Central memory CD4-positive, alpha-beta T cell (primary cell): Measurements from ENCODE around the gene CCDC97.
"Not testable (repeated sequence)": the region's sequence is repeated elsewhere in the genome, so short reads cannot be mapped to it uniquely, and the experiment has no call there.

Experiments
- DNase-seq: peaks from one replicate; pipeline ENCODE4 v3.0.0; 2022

CCDC97 gene

GRCh38 chr19:41341669-41342490, 31.9 kb downstream of the CCDC97 start:
- DNase-seq = no peak

- no peak for DNase-seq
These were observed 34.2 kb downstream of the CCDC97 start for GRCh38 chr19:41344162-41344561.

- DNase-seq = not testable (repeated sequence)
These were observed 36.9 kb downstream of the CCDC97 start for GRCh38 chr19:41346916-41347315.

DNA sequence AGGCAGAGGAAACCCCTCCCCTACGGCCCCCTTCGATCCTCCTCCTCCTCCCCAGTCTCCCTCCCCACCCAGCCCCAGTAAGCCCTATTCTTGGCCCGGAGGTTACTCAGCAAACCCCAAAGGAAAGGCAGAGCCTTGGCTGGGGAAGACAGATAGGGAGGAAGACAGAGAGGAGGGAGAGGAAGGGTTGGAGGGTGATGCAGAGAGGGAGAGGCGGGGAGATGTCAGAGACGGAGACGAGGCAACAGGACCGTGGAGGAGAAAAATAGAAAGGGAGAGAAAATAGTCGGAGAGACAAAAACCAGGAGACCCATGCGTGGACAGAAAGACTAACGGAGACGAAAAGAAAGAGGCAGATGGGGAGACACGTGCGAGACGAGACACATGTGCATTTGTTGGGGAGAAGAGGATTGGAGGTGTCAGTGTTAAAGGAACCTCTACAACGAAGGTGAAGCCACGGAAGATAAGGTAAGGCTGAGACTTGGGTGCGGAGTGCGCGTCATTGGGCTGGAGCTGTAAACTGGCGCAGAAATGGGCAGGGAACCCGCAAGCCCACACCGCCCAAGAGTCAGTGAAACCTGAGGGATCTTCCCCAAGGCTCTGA, 40.9 kb downstream of the CCDC97 start:
- no peak for DNase-seq

DNA sequence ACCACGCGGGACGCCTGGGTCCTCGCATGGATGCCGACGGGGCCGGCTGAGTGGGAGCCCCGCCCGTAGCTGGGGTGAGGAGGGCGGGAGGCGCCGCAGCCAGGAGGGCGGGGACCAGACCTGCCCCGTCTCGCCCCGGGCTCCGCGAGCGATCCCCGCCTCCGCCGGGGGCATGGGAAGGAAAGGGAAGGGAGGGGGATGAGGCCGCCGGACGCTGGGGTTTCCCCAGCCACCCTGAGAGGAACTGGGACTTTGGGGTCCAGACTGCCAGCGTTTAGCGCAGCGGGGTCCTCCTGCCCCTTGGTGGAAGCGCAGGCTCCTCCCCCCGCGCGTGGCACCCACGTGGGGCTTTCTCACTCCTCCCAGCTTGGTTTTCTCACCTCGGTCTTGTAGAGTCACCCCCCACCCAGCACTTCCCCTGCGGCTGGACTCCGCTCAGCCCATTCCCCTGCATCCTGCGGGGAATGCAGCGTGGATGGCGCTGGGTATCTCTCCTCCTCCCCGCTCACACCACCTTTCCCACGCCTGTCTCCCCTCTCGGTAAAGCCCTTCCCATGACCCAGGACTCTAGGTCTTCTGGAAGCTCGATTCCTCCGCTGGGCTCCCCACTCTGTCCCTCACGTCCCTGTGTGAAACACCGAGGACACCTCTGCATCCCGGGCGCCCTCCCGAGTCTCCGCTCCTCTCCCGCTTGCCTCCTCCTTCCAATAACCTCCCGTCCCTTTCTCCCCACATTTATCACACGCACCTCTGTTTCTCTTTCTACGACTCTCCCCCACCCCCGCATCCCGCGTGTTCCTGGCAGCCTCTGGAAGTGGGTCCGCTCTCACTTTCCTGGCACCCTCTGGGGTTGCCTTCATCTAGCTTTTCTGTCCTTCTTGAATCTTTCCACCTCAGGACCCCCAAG, 41.6 kb downstream of the CCDC97 start:
- DNase-seq = peak; percentile 87

- DNase-seq = no peak
These were observed 42.3 kb downstream of the CCDC97 start for GRCh38 chr19:41352279-41352608.

DNA sequence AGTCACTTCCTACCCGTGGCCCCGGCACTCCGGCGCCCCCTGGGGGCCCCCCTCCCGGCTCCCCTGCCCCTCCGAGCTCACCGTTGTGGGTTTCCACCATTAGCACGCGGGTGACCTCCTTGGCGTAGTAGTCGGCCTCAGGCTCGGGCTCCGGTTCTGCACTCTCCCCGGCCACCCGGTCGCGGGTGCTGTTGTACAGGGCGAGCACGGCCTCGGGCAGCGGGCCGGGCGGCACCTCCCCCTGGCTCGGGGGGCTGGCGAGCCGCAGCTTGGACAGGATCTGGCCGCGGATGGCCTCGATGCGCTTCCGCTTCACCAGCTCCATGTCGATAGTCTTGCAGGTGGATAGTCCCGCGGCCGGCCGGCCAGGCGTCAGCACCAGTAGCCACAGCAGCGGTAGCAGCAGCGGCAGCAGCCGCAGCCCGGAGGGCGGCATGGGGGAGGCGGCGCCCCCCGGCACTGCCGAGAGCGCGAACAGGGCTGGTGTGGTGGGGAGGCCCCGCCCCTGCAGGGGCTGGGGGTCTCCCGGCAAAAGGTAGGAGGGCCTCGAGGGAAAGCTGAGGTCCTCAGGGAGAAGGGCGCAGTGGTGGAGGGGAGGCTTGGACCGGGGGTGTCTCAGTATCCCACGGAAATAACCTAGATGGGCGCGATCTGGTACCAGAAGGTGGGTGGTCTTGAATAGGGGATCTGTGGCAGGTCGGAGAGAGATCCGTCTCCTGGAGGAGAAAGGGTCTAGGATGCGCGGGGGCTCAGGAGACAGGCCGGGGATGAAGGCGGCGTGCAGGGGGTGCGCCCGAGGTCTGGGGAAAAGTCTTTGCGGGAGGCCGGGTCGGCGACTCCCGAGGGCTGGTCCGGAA, 42.9 kb downstream of the CCDC97 start:
- peak; percentile 76 for DNase-seq

DNA sequence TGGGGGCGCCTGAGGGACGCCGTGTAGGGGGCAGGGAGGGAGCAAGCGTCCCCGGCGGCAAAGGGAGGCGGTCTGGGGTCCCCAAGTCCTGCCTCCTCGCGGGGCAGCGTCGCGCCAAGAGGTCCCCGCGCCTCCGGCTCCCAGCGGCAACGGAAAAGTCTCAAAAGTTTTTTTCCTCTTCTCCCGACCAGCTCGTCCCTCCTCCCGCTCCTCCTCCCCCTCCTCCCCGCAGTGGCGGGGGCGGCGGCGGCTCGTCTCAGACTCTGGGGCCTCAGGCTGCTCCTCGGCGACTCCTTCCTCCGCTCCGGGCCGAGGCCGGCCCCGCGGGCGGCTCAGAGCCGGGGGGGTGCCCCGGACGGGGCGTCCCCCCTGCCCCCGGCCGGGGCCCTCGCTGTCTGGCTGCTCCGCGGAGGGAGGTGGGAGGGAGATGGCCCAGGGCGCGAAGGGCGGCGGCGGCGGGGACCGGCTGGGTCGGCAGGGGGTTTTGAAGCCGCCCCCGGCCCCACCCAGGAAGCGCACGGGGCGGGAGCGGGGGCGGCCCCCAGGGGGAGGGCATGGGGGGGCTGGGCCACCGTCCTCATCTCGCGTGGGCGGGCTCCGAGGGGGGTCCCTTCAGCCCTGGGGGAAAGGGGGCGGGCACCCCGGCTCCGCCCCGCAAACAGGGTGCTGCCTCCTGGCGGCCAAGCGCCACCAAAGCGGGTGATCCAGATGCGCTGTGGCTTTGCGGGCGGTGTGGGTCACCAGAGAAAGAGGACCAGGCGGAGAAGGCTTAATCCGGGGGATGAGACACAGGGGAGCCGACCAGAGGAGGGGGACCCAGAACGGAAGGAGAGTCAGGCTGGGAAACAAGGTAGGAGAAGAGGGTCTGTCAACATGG, 43.7 kb downstream of the CCDC97 start, which contains the start of gene TGFB1:
TGFB1 (minus strand) TSS at position 457 of the 877 bp plus-strand sequence. CDS start 878 bp downstream, outside the sequence.
- DNase-seq = peak; percentile 93

DNA sequence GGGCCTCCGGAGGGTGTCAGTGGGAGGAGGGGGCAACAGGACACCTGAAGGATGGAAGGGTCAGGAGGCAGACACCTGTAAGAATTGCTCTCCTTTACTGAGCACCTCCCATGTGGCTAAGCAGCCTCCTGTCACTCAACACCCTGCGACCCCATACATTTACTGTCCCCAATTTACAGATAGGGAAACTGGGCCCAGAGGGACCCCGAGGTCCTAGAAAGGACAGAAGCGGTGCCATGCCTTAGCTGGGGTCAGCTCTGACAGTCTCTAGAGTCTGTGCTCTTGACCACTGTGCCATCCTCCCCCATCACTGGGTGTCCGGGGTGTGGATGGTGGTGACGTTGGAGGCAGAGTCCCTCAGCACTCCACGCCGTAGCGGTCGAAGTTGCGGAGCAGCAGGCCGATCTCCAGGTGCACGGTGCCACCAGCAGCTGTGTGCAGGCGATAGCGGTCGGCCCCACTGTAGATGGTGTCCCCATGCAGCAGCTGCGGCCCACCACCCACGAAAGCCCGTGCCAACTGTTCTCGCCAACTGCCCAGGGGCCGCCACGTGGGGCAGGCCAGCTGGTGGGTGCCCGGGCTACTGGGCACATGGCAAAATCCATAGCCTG, 44.5 kb downstream of the CCDC97 start:
- DNase-seq = no peak

DNA sequence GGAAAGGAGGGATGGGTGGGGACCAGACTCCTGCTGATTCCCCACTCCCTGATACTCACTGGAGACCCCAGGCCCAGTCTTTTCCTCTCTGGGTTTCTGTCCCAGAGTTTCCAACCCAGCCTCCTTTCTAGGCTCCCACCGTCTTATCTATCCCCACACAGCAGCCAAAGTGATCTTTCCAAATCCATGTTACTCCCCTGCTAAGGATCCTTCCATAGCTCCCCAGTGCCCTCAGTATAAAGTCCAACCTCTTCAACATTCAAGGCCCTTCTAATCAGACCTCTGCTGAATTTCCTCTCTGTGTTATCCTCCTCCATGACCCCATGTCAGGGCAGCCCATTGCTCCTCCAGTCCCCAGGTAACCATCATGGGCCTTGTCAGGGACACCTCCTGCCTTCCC, 45.1 kb downstream of the CCDC97 start:
- no peak for DNase-seq

GRCh38 chr19:41355802-41356201, 45.8 kb downstream of the CCDC97 start:
- DNase-seq = no peak

DNA sequence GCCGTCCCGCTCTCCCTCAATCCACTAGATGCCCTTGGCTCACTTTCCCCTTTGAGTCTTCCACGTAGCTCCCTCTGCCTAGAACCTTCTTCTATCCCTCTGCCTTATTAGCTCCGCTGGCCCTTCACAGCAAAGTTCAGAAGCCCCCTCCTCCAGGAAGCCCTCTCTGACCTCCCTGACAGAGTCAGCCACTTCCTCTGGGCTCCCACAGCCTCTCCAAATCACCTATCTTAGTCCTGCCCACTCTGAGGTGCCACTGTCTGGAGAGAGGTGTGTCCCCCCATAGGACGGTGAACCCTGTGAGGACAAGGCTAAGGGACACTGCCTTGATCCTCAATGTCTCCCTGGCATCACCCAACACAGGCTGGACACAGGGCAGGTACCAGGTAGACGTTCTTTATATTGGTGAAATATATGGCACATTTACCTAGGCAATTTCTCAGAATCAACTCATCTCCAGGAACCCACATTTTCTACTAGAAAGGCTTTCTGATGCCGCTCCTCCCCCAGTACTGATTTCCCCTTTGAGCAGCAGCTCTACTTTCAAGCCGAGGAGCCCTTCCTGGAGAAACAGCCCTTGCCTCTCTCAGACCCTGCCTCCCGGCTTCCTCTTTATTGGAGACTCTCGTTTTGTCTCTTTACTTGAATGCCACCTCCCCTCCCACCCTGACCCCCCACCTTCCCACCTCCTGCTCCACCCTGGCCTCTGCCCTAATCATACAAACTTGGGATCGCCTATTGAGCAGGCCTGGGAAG, 47.2 kb downstream of the CCDC97 start:
- no peak for DNase-seq

GRCh38 chr19:41357746-41358145, 47.8 kb downstream of the CCDC97 start:
- DNase-seq = no peak

- DNase-seq = no peak
These were observed 49.8 kb downstream of the CCDC97 start for GRCh38 chr19:41359741-41360140.

DNA sequence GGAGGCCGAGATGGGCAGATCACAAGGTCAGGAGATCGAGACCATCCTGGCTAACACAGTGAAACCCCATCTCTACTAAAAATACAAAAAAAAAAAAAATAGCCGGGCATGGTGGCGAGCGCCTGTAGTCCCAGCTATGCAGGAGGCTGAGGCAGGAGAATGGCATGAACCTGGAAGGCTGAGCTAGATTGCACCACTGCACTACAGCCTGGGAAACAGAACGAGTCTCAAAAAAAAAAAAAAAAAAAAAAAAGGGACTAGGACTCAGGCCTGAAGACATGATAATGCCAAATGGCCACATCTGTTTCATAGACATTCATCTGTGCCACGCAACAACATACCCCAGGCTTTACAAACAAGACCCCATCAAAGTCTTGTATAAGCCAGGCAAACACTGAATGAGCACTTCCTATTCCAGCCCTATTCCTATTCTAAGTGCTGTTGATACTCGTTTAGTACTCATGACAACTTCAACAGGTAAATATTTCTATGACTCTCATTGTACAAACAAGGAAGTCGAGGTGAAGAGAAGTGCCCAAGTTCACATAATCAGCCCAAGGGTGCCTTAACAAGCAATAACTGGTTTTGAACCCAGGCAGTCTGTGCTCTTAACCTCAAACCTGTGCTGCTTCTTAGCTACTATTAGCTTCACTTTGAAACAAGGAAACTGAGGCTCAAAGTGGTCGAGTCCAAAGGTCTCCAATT, 52.3 kb downstream of the CCDC97 start:
- no peak for DNase-seq

DNA sequence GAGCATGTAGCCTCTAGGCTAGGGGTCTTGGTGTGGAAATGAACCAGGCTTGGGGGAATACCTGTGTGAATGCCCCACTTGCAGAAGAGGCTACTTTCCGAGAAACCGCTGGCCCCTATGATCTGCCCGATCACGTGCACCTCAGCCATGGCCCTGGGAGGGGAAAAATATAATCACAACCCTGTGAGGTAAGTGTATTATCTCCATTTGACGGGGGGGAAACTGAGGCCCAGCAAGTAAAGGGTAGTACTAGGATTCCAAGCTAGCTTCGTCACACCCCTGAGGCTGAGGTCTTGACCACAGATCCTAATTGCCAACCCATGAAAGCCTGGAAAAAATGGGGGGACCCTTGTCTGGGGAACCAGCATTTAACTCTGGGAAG, 53.4 kb downstream of the CCDC97 start:
- DNase-seq = no peak

- DNase-seq = peak; percentile 99
These were observed 54.0 kb downstream of the CCDC97 start, which contains the start of gene B9D2 for GRCh38 chr19:41363753-41364523. TSS of gene B9D2 (minus strand) at chr19:41364149. CDS start at chr19:41363519, 630 bp downstream.
